Stomach (tissue), 9 donors: ENCODE data around the gene SRRM1. TPM values are rescaled to one million over a fixed set of nuclear protein-coding genes. Genes with fewer than 3 reads are reported as not detected.

ENCODE experiments used
- DNase-seq, 2 donors: peaks; one replicate each; pipeline versions ENCODE4 v3.0.0 to v3.0.0-alpha.2; 2013 to 2019
- H3K27ac ChIP-seq, 5 donors: fragments of 200-600 bp in 4 of 5; sonication (generic) in 4 of 5; one replicate each; pipeline ENCODE4 v1.5.1; 2013 to 2019; ENCODE audit warnings: mild to moderate bottlenecking in 1 of 5, moderate library complexity in 1 of 5
- H3K27me3 ChIP-seq, 3 donors: fragments of 200-600 bp; sonication (generic); one replicate each; pipeline ENCODE4 v1.5.1; 2017 to 2019; ENCODE audit warnings: mixed run types in 1 of 3
- H3K36me3 ChIP-seq, 4 donors: fragments of 200-600 bp; sonication (generic); 1 replicate in 3 of 4; 2 replicates in 1 of 4; pipeline ENCODE4 v1.5.1; 2016 to 2019
- H3K4me1 ChIP-seq, 4 donors: fragments of 200-600 bp; sonication (generic); one replicate each; pipeline ENCODE4 v1.5.1; 2016 to 2019
- H3K4me3 ChIP-seq, 4 donors: fragments of 200-600 bp; sonication (generic) in 3 of 4; one replicate each; pipeline ENCODE4 v1.5.1; 2016 to 2019; ENCODE audit warnings: mild to moderate bottlenecking in 1 of 4
- H3K9me3 ChIP-seq, 4 donors: fragments of 200-600 bp; sonication (generic); one replicate each; pipeline ENCODE4 v1.5.1; 2016 to 2019
- CTCF ChIP-seq, 7 experiments: fragments of 450-650 bp in 4 of 7; fragments of 200-600 bp in 3 of 7; sonication (generic) in 3 of 7; IDR thresholded peaks; one replicate each; pipeline ENCODE4 v1.5.1; 2016 to 2019; ENCODE audit warnings: antibody characterized with exemption in 7 of 7, control low read depth in 2 of 7, mild to moderate bottlenecking in 1 of 7
- EP300 ChIP-seq: sonication (generic); formaldehyde crosslinking; IDR thresholded peaks from one replicate; pipeline ENCODE4 v1.6.1; 2017; ENCODE audit warnings: antibody characterized with exemption
- POLR2A ChIP-seq, 4 donors: fragments of 450-650 bp; IDR thresholded peaks; one replicate each; pipeline ENCODE4 v1.6.1; 2016; ENCODE audit warnings: antibody characterized with exemption in 4 of 4, control low read depth in 2 of 4, mild to moderate bottlenecking in 1 of 4, moderate library complexity in 1 of 4
- POLR2AphosphoS5 ChIP-seq, 3 donors: sonication (generic); formaldehyde crosslinking; IDR thresholded peaks; one replicate each; pipeline ENCODE4 v1.6.1; 2016; ENCODE audit warnings: antibody characterized with exemption in 3 of 3
- WGBS, 5 donors: extraction: QIAGEN DNeasy Blood & Tissue Kit in 3 of 5; methylation state at CpG; one replicate each; pipeline versions ENCODE4 v1.1.5 to v1.1.7; 2013 to 2018; 5-methylcytosine and 5-hydroxymethylcytosine counted together
- intact Hi-C: fragments of 100-400 bp; cut with DNase I; formaldehyde crosslinking; loops from one replicate; pipeline ENCODE4 v1.15.1; 2023; ENCODE audit warnings: low total_unique reads
- polyA plus RNA-seq, 3 donors: library from polyadenylated mRNA; stranded (reverse); fragments of 200-250 nt; gene quantifications; one replicate each; pipeline ENCODE4 v1.2.3, GENCODE V29; 2013
- total RNA-seq, 5 donors: library from RNA; depleted of rRNA; stranded (reverse); fragments of >200 nt; gene quantifications; one replicate each; pipeline versions ENCODE4 v1.1.0 to v1.2.3, GENCODE V29; 2014 to 2016
- donor health status: healthy with polysubstance abuse.
- donor health status: Bipolar disorder and iron deficiency.
- donor health status: healthy.

The SRRM1 gene
- total and polyA plus RNA-seq, 8 donors = 21.2 to 149 (median 104) TPM

DNA sequence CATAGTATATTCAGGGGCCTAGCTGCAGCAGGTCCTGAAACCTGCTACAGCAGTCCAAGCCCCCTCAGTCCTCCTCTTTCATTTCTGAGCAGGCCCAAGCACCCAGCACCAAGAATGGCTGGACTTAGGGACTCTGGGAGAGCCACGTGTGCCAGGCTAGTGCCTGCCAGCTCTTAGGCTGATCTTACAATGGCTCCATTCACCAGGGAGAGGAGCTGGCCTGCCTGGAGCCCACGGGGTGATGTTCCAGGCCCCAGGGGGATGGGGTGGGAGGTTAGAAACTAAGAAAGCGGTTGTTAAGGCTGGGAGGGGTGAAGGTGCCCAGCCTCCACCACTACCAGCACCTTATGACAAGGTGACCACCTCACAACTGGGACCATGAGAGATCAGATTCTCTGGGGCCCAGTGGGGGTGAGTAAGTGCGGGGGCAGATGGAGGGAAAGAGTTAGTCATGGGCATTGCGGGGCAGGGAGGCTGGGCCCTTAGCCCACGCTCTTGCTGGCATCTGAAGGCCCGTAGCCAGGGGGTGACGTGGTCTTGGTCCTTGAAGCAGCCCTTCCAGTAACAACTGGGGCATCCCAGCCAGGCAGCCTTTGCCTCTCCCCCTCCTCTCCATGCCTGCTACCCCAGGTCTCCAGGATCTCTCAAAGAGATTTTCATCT is 71.9 kb downstream of the SRRM1 start:
- DNase-seq = peak in 1 of 2 donors; percentile 49
- peaks cover 0 to 16% (median 11%) of the 10 kb centered on the region in 4 donors for H3K4me1 ChIP-seq
- no peaks in the 10 kb centered on the region for H3K36me3 ChIP-seq
- H3K9me3 ChIP-seq = no peaks in the 10 kb centered on the region
- 81 to 89% (median 87%) methylated on average over 7 to 8 of the region's 8 CpGs for WGBS, 5 donors
- H3K4me3 ChIP-seq = no peak overlapping the region
- H3K27ac ChIP-seq = no peak overlapping the region
- no peaks in the 10 kb centered on the region for H3K27me3 ChIP-seq
- intact Hi-C loops = no loop called here
- no peak for TF ChIP-seq POLR2AphosphoS5 (IDR thresholded peaks at IDR 0.05)
- no peak for TF ChIP-seq CTCF (IDR thresholded peaks at IDR 0.05)
- TF ChIP-seq EP300 = no peak
- no peak for TF ChIP-seq POLR2A (IDR thresholded peaks at IDR 0.05)

DNA sequence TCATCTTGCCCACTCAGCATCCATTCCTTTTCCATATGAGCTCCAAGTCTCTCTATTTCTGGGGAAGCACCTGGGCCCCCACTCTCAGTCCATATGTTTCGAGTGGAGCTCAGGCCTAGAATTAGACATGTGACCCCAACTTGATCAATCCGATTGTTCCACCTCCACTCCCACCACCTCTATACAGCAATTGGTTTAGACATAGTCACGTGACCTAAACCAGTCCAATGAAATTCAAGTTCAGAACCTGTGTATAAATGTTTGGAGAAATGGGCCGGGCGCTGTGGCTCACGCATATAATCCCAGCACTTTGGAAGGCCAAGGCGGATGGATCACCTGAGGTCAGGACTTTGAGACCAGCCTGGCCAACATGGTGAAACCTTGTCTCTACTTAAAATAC is 72.6 kb downstream of the SRRM1 start:
- intact Hi-C loops = no loop called here
- WGBS, 5 donors = 95 to 98% (median 96%) methylated on average over 7 of the region's 7 CpGs
- H3K27ac ChIP-seq = no peak overlapping the region
- no peak for TF ChIP-seq EP300
- TF ChIP-seq CTCF (IDR thresholded peaks at IDR 0.05) = no peak
- no peak for TF ChIP-seq POLR2AphosphoS5 (IDR thresholded peaks at IDR 0.05)
- no peak for TF ChIP-seq POLR2A (IDR thresholded peaks at IDR 0.05)
- no peaks in the 10 kb centered on the region for H3K27me3 ChIP-seq
- H3K4me1 ChIP-seq = peaks cover 0 to 22% (median 12%) of the 10 kb centered on the region in 4 donors
- no peak for DNase-seq
- no peaks in the 10 kb centered on the region for H3K36me3 ChIP-seq
- H3K4me3 ChIP-seq = no peak overlapping the region
- no peaks in the 10 kb centered on the region for H3K9me3 ChIP-seq

GRCh38 chr1:24717887-24718650 is 75.0 kb downstream of the SRRM1 start:
- peak overlapping the region in 2 of 5 donors; percentile 5 to 64 for H3K27ac ChIP-seq
- WGBS, 5 donors = 87 to 92% (median 90%) methylated on average over 8 of the region's 8 CpGs
- no peaks in the 10 kb centered on the region for H3K36me3 ChIP-seq
- H3K9me3 ChIP-seq = no peaks in the 10 kb centered on the region
- TF ChIP-seq CTCF (IDR thresholded peaks at IDR 0.05) (no peak), EP300 (no peak), POLR2A (IDR thresholded peaks at IDR 0.05) (no peak), POLR2AphosphoS5 (IDR thresholded peaks at IDR 0.05) (no peak)
- peaks cover 0 to 26% (median 13%) of the 10 kb centered on the region in 4 donors for H3K4me1 ChIP-seq
- DNase-seq = no peak
- no peaks in the 10 kb centered on the region for H3K27me3 ChIP-seq
- intact Hi-C loops = no loop called here
- H3K4me3 ChIP-seq = no peak overlapping the region

GRCh38 chr1:24720152-24720551 is 77.0 kb downstream of the SRRM1 start:
- no peaks in the 10 kb centered on the region for H3K36me3 ChIP-seq
- peak; percentile 42 to 75 for DNase-seq
- H3K4me3 ChIP-seq = no peak overlapping the region
- peaks cover 7 to 40% (median 21%) of the 10 kb centered on the region in 4 donors for H3K4me1 ChIP-seq
- TF ChIP-seq EP300 (no peak), POLR2AphosphoS5 (IDR thresholded peaks at IDR 0.05) (peak in 2 of 3 donors; percentile 33 to 76)
- intact Hi-C loops = no loop called here
- H3K27me3 ChIP-seq = no peaks in the 10 kb centered on the region
- H3K9me3 ChIP-seq = no peaks in the 10 kb centered on the region
- 69 to 79% (median 75%) methylated on average over 7 to 12 of the region's 12 CpGs for WGBS, 5 donors
- H3K27ac ChIP-seq = peak overlapping the region in 4 of 5 donors; percentile 47 to 69 (median 58)
